CD4-positive, alpha-beta T cell treated with Interleukin-17A for 4 hours (primary cell): ENCODE measurements around the gene GPRIN1.
"Not testable (repeated sequence)": the region's sequence is repeated elsewhere in the genome, so short reads cannot be mapped to it uniquely, and the experiment has no call there.

Experiments used
- DNase-seq: peaks from one replicate; pipeline ENCODE4 v3.0.0-alpha.2; 2020; ENCODE audit warnings: mixed read lengths

The GPRIN1 gene

DNA sequence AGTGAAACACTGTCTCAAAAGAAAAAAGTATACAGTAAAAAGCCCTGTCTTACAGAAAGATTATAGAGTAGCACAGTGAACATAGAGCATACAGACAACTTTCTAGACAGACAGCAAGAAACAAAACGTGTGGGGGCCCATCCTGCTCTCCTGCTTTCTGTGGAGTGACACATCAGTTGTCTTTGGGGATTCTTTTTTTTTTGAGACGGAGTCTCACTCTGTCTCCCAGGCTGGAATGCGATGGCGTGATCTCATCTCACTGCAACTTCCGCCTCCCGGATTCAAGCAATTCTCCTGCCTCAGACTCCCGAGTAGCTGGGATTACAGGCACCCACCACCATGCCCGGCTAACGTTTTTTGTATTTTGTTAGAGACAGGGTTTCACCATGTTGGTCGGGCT is 46.0 kb downstream of the GPRIN1 start:
- DNase-seq: no peak

DNA sequence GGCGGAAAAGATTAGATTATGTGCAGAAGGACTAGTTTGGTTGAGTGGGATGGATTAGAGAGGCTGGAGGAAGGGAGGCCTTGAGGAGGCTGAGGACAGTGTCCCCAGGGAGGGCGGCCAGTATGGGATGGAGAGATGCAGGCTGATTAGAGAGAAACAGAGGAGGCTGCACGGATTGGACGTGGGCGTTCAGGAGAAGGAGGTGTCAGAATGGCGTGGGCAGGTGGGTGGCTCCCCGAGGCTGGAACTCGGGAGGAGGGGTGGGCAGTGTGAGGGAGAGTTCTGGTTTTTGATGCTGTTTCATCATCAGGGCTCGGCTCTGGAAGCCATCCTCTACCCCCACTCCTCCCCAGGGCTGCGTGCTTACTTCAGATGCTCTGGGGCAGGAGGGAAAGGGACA is 47.8 kb downstream of the GPRIN1 start:
- DNase-seq: no peak

DNA sequence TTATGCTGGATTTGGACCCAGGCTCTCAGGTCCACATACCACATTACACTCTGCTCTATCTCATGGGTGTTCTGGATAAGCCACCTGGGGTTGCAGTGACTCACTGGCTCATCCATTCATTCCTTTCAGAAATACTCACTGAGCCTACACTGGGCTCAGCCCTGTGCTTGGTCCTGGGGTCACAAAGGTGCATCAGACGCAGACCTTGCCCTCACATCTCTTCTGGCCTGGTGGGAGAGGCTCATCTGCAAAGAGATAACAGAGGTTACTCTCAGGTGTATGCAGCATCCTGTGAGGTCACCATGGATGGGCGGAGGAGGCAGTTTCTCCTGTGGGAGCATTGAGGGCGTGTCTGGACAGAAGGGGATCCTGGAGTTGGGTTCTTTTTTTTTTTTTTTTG is 48.7 kb downstream of the GPRIN1 start:
- no peak for DNase-seq

DNA sequence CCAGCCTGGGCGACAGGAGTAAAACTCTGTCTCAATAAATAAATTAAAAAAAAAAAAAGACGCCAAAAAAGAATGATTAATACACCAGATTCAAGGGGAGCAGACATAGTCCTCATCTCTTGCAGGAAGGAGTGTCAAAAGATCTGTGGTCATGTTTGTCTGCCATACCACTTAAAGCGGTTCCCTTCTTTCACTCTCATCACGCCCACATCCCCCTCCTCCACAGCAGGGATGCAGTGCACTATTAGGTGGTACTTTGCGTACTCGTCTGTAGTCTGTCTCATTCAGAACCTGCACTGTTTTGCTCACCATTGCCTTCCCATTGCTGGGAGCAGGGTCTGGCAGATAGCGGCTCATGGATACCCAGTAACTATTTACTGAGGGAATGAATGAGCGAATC is 49.6 kb downstream of the GPRIN1 start:
- no peak for DNase-seq

DNA sequence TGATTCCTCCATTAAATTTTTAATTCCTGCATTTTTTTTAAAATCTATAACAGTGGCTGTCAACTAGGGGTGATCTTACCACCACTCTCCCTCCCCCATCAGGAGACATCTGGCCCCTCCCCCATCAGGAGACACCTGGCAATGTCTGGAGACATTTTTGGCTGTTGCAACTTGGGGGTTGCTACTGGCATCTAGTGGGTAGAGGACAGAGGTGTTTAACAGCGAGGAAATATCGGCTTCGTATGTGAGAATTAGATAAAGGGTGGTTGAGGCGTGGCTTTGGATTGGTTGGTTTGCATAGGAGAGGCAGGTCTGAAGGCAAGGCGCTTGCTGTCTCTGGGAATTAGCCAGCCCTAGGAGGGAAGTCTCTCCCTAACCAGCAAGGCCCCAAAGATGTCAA is 50.3 kb downstream of the GPRIN1 start:
- DNase-seq: peak; percentile 47

DNA sequence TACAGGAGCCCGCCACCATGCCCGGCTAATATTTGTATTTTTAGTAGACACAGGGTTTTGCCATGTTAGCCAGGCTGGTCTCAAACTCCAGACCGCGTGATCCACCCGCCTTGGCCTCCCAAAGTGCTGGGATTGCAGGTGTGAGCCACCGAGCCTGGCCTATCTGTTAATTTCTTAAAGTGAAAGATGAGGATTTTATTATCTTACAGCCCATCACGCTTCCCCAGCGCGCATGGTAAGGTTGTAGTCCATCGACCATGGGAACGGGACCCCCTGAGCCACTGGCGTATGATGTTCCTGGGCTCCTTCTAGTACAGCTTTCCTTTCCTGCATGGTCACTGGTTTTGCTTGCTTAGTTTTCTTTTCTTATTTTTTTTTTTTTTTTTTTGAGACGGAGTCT is 52.1 kb downstream of the GPRIN1 start:
- no peak for DNase-seq

DNA sequence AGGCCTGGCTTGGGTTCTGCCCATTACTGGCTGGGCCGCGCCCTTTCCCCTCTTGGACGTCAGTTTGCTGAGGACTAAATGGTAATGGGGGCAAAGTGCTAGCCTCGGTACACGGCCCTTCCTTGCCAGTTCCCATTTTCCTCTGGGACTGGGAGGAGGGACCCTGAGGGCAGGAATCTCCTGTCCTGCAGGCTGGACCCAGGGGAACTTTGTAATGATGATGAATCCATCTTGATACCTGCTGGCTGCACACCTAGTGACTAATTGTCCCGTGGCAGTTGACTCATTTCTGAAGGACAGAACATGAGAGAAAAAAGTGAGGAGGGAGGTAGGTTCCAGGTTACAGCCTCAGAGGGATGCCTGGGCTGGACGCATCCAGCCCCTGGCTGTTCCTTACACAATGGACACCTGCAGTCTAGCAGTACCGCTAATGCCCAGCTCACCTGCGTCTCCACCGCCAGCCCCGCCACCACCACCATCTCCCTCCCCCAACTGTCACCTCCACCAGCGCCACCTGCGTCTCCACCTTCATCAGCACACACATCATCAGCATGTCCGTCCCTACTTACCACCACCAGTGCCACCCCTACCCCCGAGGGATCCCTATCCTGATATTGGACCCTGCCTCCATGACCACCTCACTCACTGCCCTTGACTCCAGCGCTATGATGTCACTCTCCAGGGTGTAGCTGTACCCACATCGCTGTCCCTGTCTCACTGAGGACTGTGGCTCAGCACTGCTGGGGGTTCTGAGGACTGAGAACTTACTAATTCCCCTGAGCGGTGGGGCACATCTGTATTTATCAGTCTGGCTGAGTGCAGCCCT is 56.5 kb downstream of the GPRIN1 start:
- DNase-seq: no peak

DNA sequence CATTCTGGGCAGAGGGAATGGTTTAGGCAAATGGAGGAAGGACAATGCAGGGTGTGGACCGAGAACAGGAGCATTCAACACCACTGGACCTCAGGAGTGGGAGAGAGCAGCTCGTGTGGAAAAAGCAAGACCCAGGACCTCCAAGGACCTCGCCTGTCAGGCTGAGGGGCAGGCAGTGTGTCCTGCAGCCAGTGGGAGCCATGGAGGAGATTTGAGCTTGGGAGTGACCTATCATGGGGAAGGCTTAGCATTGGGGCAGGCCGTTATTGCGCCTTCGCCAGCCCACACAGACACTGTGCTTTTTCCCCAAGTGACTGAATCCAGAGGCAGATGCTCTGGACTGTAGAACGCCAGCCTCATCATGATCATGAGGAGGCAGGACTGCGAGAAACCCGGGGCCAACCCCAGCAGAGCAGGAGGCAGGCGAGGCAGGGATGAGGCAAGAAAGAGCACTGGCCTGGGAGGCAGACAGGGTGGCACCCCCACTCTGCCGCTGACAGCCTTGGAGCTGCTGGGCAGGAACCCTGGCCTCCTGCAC is 57.6 kb downstream of the GPRIN1 start:
- no peak for DNase-seq

DNA sequence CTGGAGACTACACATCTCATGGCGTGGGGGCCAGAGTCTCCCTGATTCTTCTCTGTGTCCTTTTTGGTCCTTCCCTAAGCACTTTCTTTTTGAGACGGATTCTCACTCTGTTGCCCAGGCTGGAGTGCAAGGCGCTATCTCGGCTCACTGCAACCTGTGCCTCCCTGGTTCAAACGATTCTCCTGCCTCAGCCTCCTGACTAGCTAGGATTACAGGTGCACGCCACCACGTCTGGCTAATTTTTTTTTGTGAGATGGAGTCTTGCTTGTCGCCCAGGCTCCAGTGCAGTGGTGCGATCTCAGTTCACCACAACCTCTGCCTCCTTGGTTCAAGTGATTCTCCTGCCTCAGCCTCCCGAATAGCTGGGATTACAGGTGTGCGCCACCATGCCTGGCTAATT is 59.0 kb downstream of the GPRIN1 start:
- not testable (repeated sequence) for DNase-seq

DNA sequence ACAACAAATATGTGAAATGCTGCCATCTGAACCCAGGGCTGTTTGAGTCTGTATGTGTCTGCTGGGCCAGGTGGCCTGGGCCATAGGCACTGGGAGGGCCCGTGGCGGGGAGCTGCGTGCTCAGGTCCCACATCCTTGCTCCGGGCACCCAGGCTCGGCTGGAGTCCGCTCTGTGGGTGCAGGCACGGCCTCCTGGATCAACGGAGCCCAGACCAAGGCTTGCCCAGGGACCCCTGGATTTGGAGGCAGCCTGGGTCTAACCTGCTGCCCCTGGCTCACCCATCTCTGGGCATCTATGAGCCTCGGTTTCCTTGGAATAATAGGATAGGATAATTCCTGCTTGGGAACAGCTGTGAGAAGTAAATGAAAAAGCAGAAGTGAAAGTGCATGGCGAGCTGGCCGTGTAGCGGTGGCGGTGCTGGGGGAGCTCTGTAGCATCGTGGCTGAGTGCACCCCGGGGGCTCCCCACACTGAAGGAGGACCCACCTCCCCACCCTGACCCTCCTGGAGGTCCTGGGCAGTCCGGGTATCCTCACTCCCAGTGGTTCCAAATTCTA is 59.6 kb downstream of the GPRIN1 start:
- no peak for DNase-seq

DNA sequence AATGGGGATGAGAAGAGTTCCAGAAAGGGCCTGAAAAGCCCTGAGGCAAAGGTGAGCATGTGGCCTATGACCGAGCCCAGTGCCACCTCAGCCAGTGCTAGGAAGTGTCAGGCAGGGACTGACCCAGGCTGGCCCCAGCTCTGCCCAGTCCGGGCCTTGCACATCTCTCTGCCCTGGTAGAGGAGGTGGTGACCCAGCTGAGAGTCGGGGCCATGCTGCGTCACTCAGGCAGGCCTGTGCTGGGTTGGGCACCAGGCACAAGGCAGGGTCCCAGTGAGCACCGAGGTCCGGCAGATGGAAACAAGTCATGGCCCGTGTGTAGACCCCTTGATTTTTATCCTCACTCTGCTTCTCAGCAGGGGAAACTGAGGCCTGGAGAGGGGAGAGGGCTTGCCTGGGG is 60.1 kb downstream of the GPRIN1 start:
- no peak for DNase-seq

DNA sequence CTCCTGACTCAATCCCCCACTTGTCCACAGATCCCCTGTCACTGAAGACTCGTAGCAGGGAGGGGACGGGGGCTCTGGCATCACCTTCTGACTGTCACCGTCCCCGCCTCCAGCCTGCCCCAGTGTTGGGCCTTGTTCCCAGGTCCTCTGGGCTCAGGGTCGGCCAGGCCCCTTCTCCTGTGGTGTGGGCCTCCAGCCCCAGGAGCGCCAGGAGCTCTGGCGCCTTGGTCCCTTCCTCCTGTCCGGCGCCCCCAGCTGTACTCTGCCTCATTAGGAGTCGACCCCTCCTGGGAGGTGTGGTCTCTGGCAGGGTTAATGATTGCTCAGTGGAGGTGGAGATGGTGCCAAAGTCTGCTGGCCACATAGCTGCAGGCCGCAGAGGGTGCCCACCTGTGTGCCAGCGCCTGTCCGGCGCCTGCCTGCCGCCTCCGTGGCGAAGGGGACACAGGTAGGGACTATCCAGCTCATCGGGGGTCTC is 61.0 kb downstream of the GPRIN1 start, which contains the start of gene CDHR2:
Gene CDHR2, plus strand, starts transcription at position 376 of the 478 bp plus-strand sequence. CDS start 16,011 bp downstream, outside the sequence.
- no peak for DNase-seq

DNA sequence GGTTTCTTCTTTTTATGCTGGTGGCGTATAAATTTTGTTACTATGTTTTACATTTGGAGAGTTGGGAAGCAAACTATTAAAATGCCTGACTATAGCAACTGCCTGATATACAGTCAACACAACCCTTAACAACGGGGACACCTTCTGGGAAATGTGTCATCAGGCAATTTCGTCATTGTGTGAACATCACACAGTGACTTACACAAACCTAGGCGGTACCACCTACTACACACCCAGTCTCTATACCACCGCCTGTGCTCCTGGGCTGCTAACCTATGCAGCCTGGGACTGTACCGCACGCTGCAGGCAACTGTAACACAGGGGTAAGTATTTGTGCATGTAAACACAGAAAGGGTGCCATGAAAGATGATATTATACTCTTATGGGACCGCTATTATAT is 62.2 kb downstream of the GPRIN1 start:
- DNase-seq: no peak
